Mucosa of stomach (tissue), 1 donor: ENCODE data around the gene RRBP1.

ENCODE experiments used
- H3K27me3 ChIP-seq: one replicate; pipeline ENCODE4 v1.7.0; 2013; ENCODE audit warnings: mild to moderate bottlenecking, low read length; ENCODE audit not compliant: control insufficient read depth, insufficient read depth
- H3K36me3 ChIP-seq: one replicate; pipeline ENCODE4 v1.7.0; 2013; ENCODE audit warnings: low read length; ENCODE audit not compliant: control insufficient read depth, insufficient read depth
- H3K4me1 ChIP-seq: one replicate; pipeline ENCODE4 v1.7.0; 2013; ENCODE audit warnings: mild to moderate bottlenecking, low read length; ENCODE audit not compliant: control insufficient read depth, insufficient read depth
- H3K4me3 ChIP-seq: one replicate; pipeline ENCODE4 v1.7.0; 2013; ENCODE audit warnings: low read length
- H3K9ac ChIP-seq: one replicate; pipeline ENCODE4 v1.7.0; 2013; ENCODE audit warnings: mild to moderate bottlenecking, low read length, moderate library complexity
- H3K9me3 ChIP-seq: one replicate; pipeline ENCODE4 v1.7.0; 2013; ENCODE audit warnings: mild to moderate bottlenecking, low read length, moderate library complexity; ENCODE audit not compliant: control insufficient read depth
- donor health status: Pancreatic carcinoma.

Gene RRBP1

DNA sequence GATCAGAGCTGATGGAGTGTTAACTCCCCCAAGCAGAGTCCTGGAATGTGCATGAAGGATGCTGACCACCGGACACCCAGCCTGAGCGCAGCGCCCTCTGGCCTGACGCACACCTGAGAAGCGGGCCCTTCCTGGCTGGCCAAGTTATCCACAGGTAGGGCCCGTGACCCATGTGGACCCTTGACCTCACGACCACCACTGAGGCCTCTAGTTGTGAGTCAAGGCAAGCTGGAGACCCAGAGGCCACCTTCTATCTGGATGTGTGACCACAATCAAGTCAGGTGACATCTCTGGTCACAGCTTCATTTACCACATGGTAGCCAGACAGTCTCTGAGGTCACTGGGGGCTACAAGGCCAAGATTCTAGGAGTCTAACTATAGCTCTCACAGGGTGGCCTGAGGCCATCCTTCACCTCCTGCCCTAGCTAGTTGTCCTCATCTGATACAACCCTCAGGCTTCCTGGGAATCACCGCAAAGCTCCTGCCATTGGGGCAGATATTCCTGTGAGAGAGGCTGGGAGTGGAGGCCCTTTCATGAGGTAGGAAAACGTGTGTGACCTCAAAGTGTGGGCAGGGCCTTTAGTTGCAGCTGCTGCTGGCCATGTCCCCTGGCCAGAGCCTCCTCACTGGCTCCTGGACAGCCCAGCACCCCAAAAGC, 59.1 kb downstream of the RRBP1 start:
- Histone ChIP-seq H3K36me3 (peaks cover 51% of the 10 kb centered on the region), H3K4me1 (peaks cover 41% of the 10 kb centered on the region), H3K27me3 (no peaks in the 10 kb centered on the region), H3K9ac (no peak overlapping the region), H3K9me3 (no peaks in the 10 kb centered on the region), H3K4me3 (no peak overlapping the region)

DNA sequence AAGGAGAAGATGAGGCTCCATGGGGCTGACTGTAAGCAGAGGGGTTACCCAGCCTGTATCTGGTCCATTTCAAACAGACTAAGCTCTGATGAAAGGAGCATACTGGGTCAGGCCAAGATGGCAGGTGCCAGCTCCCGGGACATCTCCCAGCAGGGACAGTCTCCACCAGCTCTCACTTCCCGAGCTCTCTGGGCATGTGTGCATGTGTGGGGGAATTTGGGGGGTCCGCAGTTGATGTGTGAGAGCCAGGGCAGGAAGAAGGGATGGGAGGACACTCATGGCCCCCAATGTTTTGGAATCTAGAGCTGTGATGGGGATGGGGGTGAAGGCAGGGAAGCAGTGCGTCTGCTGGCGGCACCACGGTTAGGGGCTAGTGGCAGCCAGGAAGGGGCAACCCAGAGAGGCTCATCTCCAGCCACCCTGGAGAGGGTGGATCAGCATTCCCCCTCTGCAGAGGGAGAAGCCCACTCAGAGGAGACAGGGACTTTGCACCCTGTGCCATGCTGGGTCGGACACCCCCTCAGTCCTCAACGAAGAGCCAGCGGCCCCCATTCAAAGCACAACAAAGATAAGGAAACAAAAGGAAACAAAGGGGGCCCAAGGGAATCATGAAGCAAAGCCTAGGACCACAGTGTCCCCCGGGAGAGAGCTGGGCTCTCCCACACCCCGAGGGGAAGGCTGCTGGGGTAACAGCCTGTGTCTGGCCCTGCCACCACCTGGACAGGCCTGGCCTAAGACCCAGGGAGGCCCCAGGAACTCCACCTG, 59.8 kb downstream of the RRBP1 start:
- H3K27me3 ChIP-seq: no peaks in the 10 kb centered on the region
- H3K4me1 ChIP-seq: peaks cover 41% of the 10 kb centered on the region
- peaks cover 48% of the 10 kb centered on the region for H3K36me3 ChIP-seq
- no peak overlapping the region for H3K4me3 ChIP-seq
- H3K9ac ChIP-seq: no peak overlapping the region
- H3K9me3 ChIP-seq: no peaks in the 10 kb centered on the region

DNA sequence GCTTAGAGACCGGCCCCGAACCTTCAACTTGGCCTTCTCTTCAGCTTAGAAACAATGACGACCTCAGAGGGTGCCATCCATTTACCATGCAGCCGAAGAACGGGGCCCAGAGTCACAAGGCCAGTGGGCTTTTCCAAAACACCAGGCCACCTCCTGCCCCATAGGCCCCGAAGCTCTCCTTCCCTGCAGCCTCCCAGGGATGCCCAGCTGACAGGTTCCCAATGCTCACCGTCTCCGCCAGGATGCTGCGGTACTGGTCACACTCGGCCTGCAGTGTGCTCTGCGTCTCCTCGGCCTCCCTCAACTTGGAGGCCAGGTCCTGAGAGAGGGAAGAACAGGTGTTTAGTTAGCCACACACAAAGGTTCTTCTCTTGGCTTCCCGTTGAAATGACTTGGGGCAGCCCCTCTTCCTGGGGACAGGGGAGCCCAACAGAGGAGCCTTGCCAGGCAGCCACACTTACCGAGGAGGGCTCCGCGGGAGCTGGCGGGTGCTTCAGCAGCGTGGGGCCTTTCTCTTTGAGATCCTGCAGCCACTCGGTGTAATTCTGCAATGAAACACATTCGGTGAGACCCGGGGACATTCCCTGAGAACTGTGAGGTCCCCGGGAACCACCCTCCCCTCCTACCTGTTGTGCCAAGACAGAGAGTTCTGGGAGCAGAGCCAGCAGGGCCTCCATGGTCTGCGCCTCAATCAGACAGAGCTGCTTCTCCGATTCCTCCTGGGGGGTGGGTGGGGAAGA, 60.6 kb downstream of the RRBP1 start:
- Histone ChIP-seq H3K4me3 (no peak overlapping the region), H3K27me3 (no peaks in the 10 kb centered on the region), H3K9me3 (no peaks in the 10 kb centered on the region), H3K4me1 (peaks cover 42% of the 10 kb centered on the region), H3K36me3 (peaks cover 54% of the 10 kb centered on the region), H3K9ac (no peak overlapping the region)

DNA sequence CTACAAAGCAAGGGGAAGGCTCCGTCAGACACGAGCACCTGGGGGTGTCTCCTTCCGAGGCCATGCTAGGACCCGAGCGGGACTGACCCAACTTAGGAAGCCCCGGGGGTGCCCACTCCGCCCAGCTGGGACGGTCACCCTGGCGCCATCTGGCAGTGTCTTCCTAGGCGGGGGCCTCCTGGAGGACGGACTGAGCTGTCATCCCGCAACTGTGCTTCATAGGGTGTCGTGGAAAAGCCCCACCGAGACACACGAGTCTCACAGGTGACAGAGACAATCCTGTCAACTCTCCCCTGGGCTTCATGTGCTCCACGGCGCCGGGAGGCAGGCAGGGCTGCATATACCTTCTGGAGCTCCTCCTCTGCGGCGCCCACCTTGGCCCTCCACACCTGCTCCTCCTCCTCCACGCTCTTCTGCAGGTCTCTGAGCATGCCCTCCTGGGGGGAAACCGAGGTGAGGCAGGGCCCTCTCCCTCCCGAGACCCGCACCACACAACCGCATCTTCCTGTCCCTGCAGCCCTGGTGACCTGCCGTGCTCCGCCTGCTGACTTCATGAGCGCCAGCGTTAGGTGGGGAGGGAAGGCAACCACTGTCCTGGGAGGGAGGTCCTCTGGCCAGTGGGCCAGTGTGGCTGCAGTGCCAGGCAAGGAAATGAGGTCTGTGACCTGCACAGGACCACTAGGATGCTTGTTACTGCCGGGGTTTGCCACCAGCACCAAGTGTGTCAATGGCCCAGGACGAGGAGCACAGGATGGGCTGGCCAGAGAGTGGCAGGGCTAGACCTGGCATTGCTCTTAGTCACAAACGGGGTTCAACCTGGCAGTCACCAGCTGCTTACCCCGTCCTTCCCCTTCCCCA, 61.4 kb downstream of the RRBP1 start:
- Histone ChIP-seq H3K4me3 (no peak overlapping the region), H3K4me1 (peaks cover 42% of the 10 kb centered on the region), H3K36me3 (peaks cover 59% of the 10 kb centered on the region), H3K9ac (no peak overlapping the region), H3K27me3 (no peaks in the 10 kb centered on the region), H3K9me3 (no peaks in the 10 kb centered on the region)

DNA sequence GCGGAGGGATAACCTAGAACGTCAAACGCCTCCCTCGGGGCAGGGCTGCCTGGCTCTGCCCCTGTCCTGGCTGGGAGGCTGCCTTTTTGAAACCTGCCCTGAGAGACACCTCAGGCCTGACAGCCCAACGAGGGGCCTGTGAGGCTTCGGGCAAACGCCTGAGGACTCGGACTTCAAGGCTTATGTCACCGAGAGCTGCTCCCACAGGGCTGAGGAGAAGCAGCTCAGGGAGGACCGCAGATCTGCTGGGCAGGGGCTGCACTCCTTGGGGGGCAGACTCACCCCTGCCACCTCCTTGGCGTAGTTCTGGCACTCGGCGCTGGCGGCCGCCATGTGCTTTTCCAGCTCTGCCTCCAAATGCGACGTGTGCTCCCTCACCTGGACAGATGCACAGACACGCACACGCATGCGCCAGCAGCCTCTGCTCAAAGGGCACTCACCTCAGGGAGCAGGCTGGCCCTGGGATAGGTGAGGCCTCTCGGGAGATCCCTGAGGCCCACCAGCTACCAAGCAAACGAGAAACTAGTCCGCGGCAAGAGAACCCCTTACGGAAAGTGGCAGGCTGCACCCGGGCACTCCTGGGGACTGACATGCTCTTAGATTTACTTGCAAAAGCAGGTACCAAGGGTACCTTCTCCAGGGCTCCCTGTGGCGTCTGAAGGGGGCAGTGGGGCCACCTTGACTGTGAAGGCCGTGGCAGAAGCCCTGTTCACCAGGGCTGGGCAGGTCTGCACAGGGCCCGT, 62.5 kb downstream of the RRBP1 start:
- Histone ChIP-seq H3K4me1 (peaks cover 42% of the 10 kb centered on the region), H3K27me3 (no peaks in the 10 kb centered on the region), H3K9ac (no peak overlapping the region), H3K9me3 (no peaks in the 10 kb centered on the region), H3K4me3 (no peak overlapping the region), H3K36me3 (peaks cover 52% of the 10 kb centered on the region)

DNA sequence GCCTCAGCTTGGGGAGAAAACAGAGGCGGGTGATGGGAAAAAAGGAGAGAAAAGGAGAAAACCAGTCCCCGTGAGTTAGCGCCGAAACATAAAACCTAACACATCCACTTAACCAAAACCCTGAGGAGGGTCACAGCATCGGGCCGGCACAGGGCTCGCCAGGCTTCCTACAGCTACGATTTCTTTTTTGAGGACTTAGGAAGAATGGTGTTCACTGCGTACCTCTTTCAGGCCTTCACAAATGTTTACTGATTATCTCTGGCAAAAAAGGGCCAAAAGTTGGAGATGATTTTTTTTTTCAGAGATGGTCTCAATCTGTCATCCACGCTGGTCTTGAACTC, 63.4 kb downstream of the RRBP1 start:
- no peak overlapping the region for H3K4me3 ChIP-seq
- peaks cover 49% of the 10 kb centered on the region for H3K4me1 ChIP-seq
- H3K36me3 ChIP-seq: peaks cover 43% of the 10 kb centered on the region
- H3K9me3 ChIP-seq: no peaks in the 10 kb centered on the region
- H3K9ac ChIP-seq: no peak overlapping the region
- no peaks in the 10 kb centered on the region for H3K27me3 ChIP-seq

DNA sequence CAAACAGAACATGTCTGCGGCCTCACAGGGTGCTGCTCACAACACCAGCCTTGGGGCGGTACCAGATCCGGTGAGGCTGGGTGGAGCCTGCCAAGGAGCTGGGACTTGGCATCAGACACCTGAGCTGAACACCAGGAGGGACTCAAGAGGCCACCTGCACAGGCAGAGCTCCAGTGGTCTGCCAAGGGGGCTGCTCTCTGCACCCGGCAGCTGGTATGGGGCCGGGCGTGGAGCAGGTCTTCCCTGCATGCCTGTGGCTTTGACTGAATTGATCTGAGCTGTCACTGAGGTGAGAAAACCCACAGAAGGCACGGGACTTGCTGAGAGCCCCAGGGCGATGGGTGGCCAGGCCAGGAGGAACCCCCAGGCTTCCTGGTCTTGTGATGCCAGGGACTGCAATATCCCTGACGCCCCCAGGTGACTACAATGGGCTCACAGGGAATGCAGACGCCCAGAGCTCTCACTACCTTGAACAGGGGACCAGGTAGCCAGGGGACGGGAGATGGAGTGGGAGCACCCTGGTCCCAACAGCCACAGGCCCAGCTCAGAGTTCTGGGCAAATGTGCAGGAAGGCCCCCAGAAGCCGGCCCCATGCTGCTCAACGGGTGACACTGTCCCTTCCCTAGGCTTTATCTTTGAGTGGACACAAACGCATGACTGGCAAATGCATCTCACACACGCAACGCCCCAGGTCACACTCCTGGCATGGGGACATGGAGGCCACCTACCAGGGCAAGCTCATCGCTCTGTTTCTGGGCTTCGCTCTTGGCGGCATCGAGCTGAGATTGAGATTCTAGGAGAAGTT, 64.0 kb downstream of the RRBP1 start:
- no peak overlapping the region for H3K9ac ChIP-seq
- H3K4me3 ChIP-seq: no peak overlapping the region
- peaks cover 40% of the 10 kb centered on the region for H3K36me3 ChIP-seq
- no peaks in the 10 kb centered on the region for H3K27me3 ChIP-seq
- H3K4me1 ChIP-seq: peaks cover 54% of the 10 kb centered on the region
- H3K9me3 ChIP-seq: no peaks in the 10 kb centered on the region

DNA sequence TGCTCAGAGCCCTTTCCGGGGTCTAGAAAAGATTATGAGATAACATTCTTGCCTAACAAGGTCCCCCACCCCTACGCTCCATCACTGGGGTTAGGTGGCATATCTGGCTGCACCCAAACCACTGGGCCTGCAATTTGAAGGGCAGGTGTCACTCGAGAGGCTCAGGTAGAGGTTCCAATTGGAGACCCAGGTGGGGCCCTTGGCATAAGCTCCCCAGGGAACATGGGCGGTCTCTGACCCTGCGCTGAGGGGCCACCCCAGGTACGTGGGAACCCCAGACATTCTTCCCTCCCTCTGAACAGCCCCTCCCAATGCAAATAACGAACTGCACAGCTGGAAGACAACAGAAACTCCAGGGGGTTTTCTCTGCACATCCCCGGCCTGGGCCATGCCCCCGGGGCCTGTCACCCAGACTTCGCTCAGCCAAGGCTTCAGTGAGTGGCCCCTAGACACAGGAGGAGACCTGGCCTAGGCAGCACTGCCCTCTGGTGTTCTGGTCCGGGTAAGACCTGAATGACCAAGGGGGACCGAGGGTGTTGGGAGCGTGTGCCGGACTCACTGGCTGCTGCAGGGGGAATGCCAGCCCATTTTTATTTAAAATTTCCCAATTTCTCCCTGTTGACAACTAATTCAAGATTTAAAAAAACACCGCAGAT, 64.7 kb downstream of the RRBP1 start:
- peaks cover 32% of the 10 kb centered on the region for H3K36me3 ChIP-seq
- H3K4me1 ChIP-seq: peaks cover 61% of the 10 kb centered on the region
- H3K27me3 ChIP-seq: no peaks in the 10 kb centered on the region
- H3K4me3 ChIP-seq: no peak overlapping the region
- H3K9ac ChIP-seq: no peak overlapping the region
- H3K9me3 ChIP-seq: no peaks in the 10 kb centered on the region

DNA sequence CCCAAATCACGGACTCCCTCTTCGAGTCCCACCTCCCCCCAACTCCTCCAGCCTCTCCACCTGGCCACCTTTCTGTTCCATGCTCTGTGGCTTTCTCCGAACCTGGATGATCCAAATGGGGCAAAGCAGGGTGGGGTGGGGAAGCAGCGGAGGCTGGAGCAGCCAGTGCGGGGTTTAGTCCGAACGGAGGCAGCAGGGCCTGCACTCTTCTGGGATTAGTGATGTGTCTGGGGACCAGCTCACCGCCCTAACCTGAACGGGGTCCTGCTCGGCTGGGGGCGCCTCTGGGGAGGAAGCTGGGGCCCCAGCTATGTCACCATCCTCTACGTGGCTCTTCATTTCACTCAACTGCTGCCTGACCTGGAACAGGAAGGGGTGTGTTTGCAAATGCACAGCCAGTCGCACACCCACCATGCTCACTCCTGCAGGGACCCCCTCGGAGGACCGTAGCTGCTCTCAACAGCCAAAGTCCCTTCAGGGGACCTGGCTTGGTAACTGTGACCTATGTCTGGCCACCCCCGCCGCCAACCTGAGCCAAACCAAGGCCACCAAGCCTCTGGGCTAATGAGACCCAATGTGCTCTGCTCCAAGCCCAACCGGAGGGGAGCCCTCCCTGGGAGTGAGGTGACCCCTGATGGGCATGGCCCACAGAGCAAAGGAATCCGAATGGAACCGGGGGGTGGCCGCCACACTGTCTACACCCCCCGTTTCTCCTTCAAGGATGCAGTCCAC, 65.4 kb downstream of the RRBP1 start:
- Histone ChIP-seq H3K36me3 (peaks cover 27% of the 10 kb centered on the region), H3K9ac (no peak overlapping the region), H3K4me3 (no peak overlapping the region), H3K9me3 (no peaks in the 10 kb centered on the region), H3K27me3 (no peaks in the 10 kb centered on the region), H3K4me1 (peaks cover 68% of the 10 kb centered on the region)
